Sigmoid colon (tissue), 7 donors: ENCODE data around the gene KYNU. TPM values are rescaled to one million over a fixed set of nuclear protein-coding genes. Genes with fewer than 3 reads are reported as not detected.

Source experiments
- DNase-seq: peaks from one replicate; pipeline ENCODE4 v3.0.0-alpha.2; 2019
- H3K27ac ChIP-seq, 4 donors: fragments of 200-600 bp; sonication (generic); one replicate each; pipeline ENCODE4 v1.5.1; 2016 to 2019; ENCODE audit warnings: mild to moderate bottlenecking in 1 of 4
- H3K27me3 ChIP-seq, 3 donors: fragments of 200-600 bp; sonication (generic); one replicate each; pipeline ENCODE4 v1.5.1; 2019; ENCODE audit warnings: mild to moderate bottlenecking in 1 of 3
- H3K36me3 ChIP-seq, 4 donors: fragments of 200-600 bp; sonication (generic); one replicate each; pipeline ENCODE4 v1.5.1; 2016 to 2019
- H3K4me1 ChIP-seq, 4 donors: fragments of 200-600 bp; sonication (generic); one replicate each; pipeline ENCODE4 v1.5.1; 2017 to 2019
- H3K4me3 ChIP-seq, 4 donors: fragments of 200-600 bp; sonication (generic); one replicate each; pipeline ENCODE4 v1.5.1; 2017 to 2019; ENCODE audit warnings: mild to moderate bottlenecking in 2 of 4, moderate library complexity in 1 of 4
- H3K9me3 ChIP-seq, 4 donors: fragments of 200-600 bp in 3 of 4; sonication (generic) in 3 of 4; one replicate each; pipeline versions ENCODE4 v1.5.1 to v1.6.1; 2013 to 2019
- EP300 ChIP-seq, 4 donors: sonication (generic); formaldehyde crosslinking; IDR thresholded peaks; one replicate each; pipeline ENCODE4 v1.6.1; 2017; ENCODE audit warnings: antibody characterized with exemption in 4 of 4
- POLR2A ChIP-seq, 2 donors: fragments of 450-650 bp; IDR thresholded peaks; one replicate each; pipeline ENCODE4 v1.6.1; 2016; ENCODE audit warnings: antibody characterized with exemption in 2 of 2, mild to moderate bottlenecking in 2 of 2, moderate library complexity in 2 of 2
- POLR2AphosphoS5 ChIP-seq, 4 donors: sonication (generic); formaldehyde crosslinking; IDR thresholded peaks; one replicate each; pipeline ENCODE4 v1.6.1; 2017; ENCODE audit warnings: antibody characterized with exemption in 4 of 4
- WGBS, 2 donors: extraction: QIAGEN DNeasy Blood & Tissue Kit; methylation state at CpG; one replicate each; pipeline ENCODE4 v1.1.7; 2013; 5-methylcytosine and 5-hydroxymethylcytosine counted together
- intact Hi-C: fragments of 100-400 bp; cut with DNase I; formaldehyde crosslinking; loops from one replicate; pipeline ENCODE4 v1.15.1; 2023
- polyA plus RNA-seq, 3 donors: library from polyadenylated mRNA; stranded (reverse); fragments of 200-250 nt; gene quantifications; one replicate each; pipeline ENCODE4 v1.2.3, GENCODE V29; 2013
- total RNA-seq, 4 donors: library from RNA; depleted of rRNA; stranded (reverse); fragments of >200 nt; gene quantifications; one replicate each; pipeline ENCODE4 v1.1.0, GENCODE V29; 2016
- TF ChIP-seq, protein P1 (sequence below), 4 experiments: fragments of 450-650 bp in 3 of 4; fragments of 200-600 bp in 1 of 4; IDR thresholded peaks; one replicate each; pipeline ENCODE4 v1.5.1; 2016 to 2019; ENCODE audit warnings: antibody characterized with exemption in 4 of 4, mild to moderate bottlenecking in 3 of 4, moderate library complexity in 2 of 4
- donor health status: healthy with polysubstance abuse.
- donor health status: Bipolar disorder and iron deficiency.
- donor health status: healthy.

KYNU gene
- total and polyA plus RNA-seq, 7 donors = 1.1 to 4.6 (median 2.2) TPM

DNA sequence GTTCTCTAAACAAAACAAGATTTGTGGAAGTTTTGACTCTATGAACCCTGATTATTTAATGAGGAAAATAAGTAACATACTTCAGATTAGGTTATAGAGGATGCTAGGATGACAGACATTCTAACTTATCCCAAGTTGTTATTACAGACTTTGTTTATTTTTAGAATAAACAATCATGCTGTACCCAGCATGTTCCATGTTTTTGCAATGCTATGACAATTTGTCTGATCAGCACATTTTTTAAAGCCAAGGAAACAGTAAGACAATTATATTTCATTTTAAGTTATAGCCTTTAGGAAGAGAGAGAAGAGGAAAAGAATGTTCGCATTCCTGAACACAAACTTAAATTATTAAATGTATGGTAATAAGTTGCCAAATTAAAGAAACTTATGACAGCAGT is 119.8 kb downstream of the KYNU start:
- intact Hi-C loops = no loop called here
- Histone ChIP-seq H3K27me3 (no peaks in the 10 kb centered on the region), H3K27ac (no peak overlapping the region), H3K9me3 (no peaks in the 10 kb centered on the region), H3K4me3 (no peak overlapping the region), H3K36me3 (no peaks in the 10 kb centered on the region), H3K4me1 (no peaks in the 10 kb centered on the region)
- TF ChIP-seq, protein P1, sequence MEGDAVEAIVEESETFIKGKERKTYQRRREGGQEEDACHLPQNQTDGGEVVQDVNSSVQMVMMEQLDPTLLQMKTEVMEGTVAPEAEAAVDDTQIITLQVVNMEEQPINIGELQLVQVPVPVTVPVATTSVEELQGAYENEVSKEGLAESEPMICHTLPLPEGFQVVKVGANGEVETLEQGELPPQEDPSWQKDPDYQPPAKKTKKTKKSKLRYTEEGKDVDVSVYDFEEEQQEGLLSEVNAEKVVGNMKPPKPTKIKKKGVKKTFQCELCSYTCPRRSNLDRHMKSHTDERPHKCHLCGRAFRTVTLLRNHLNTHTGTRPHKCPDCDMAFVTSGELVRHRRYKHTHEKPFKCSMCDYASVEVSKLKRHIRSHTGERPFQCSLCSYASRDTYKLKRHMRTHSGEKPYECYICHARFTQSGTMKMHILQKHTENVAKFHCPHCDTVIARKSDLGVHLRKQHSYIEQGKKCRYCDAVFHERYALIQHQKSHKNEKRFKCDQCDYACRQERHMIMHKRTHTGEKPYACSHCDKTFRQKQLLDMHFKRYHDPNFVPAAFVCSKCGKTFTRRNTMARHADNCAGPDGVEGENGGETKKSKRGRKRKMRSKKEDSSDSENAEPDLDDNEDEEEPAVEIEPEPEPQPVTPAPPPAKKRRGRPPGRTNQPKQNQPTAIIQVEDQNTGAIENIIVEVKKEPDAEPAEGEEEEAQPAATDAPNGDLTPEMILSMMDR (IDR thresholded peaks at IDR 0.05) = no peak
- 67 to 89% methylated on average over 1 of the region's 1 CpG for WGBS, 2 donors
- no peak for DNase-seq

GRCh38 chr2:143000599-143000998 is 123.1 kb downstream of the KYNU start:
- no peaks in the 10 kb centered on the region for H3K4me1 ChIP-seq
- 91% methylated on average over 2 of the region's 2 CpGs for WGBS, 2 donors
- intact Hi-C loops = no loop called here
- TF ChIP-seq POLR2A (IDR thresholded peaks at IDR 0.05) (no peak), EP300 (IDR thresholded peaks at IDR 0.05) (no peak), POLR2AphosphoS5 (IDR thresholded peaks at IDR 0.05) (no peak)
- TF ChIP-seq, protein P1 (IDR thresholded peaks at IDR 0.05) = no peak
- H3K36me3 ChIP-seq = no peaks in the 10 kb centered on the region
- no peak for DNase-seq
- H3K27ac ChIP-seq = no peak overlapping the region
- no peak overlapping the region for H3K4me3 ChIP-seq
- no peaks in the 10 kb centered on the region for H3K27me3 ChIP-seq
- H3K9me3 ChIP-seq = no peaks in the 10 kb centered on the region

DNA sequence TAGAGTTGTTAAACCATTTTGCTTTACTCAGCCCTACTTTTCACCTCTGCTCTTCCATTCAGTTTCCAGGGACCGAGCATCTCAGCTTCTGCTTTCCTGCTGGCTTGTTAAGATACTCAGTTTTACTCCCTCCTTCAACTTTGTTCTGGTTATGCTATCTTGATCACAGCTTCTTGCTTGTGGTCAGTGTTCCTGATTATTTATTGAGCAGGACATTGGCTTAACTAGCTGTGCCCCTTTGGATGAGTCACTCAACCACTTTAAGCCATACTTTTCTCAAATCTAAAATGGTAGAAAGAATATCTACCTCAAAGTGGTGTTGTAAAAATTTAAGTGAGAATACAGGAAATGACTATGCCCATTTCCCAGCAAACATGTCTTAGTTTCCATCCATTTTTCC is 124.0 kb downstream of the KYNU start:
- Histone ChIP-seq H3K27me3 (no peaks in the 10 kb centered on the region), H3K4me1 (no peaks in the 10 kb centered on the region), H3K36me3 (no peaks in the 10 kb centered on the region), H3K4me3 (no peak overlapping the region), H3K27ac (no peak overlapping the region), H3K9me3 (no peaks in the 10 kb centered on the region)
- intact Hi-C loops = no loop called here
- 81 to 96% methylated on average over 1 of the region's 1 CpG for WGBS, 2 donors
- TF ChIP-seq EP300 (IDR thresholded peaks at IDR 0.05) = no peak
- TF ChIP-seq, protein P1 (IDR thresholded peaks at IDR 0.05) = no peak
- TF ChIP-seq POLR2A (IDR thresholded peaks at IDR 0.05) = no peak
- no peak for TF ChIP-seq POLR2AphosphoS5 (IDR thresholded peaks at IDR 0.05)
- DNase-seq = no peak

DNA sequence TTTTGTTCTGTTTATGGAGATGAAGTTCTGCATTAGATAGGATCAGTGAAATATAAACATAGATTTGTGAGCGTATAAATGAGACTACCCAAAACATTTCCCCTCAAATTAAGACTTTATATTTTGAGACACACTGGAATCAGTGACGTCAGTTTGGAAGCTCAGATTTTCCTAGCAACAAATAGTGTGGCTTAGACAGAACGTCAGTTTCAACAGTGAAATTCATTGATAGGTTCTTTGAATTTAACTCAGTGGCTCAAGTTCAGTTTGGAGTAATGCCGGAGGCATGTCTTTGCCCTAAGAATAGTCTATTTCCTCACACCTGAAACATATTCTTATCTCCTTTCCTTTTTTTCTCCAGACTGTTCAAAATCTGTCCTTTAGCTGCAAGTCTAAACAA is 138.2 kb downstream of the KYNU start:
- intact Hi-C loops = no loop called here
- Histone ChIP-seq H3K27ac (no peak overlapping the region), H3K4me1 (no peaks in the 10 kb centered on the region), H3K9me3 (no peaks in the 10 kb centered on the region), H3K27me3 (no peaks in the 10 kb centered on the region), H3K36me3 (no peaks in the 10 kb centered on the region), H3K4me3 (no peak overlapping the region)
- 46 to 50% methylated on average over 4 of the region's 4 CpGs for WGBS, 2 donors
- TF ChIP-seq POLR2AphosphoS5 (IDR thresholded peaks at IDR 0.05) (no peak), POLR2A (IDR thresholded peaks at IDR 0.05) (no peak), EP300 (IDR thresholded peaks at IDR 0.05) (no peak)
- TF ChIP-seq, protein P1 (IDR thresholded peaks at IDR 0.05) = no peak
- DNase-seq = no peak

DNA sequence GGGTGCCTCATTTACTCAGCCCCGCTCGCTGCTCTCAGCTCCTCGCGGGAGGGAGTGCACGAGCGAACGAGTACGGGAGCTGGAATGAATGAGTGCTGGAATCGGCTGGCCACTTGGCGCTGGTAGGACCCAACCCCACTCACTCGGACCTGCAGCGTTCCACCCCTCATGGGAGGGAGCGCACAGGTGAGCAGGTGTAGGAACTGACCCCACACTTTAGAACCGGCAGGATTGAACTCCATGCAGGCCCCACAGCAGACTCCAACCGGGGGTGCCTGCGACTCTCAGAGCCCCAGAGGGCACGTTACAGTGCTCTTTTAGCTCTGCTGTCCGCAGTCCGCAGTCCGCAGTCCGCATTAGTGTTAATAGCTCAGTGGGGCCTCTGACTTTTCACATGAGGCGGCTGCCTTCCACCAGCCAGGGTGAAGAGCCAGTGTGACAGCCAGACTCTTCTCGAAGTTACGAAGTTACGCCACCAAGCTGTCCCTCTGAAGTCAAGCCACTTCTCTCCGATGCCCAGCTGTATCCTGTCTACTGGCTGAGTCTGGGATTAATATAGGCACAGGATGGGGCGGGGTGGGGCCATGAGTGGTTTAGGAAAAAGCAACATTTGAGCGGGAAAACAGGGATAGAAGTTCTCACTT is 149.1 kb downstream of the KYNU start:
- H3K27ac ChIP-seq = no peak overlapping the region
- no peak for DNase-seq
- no peaks in the 10 kb centered on the region for H3K9me3 ChIP-seq
- H3K4me1 ChIP-seq = no peaks in the 10 kb centered on the region
- intact Hi-C loops = no loop called here
- peaks cover 0 to 6% (median 0%) of the 10 kb centered on the region in 3 donors for H3K27me3 ChIP-seq
- H3K36me3 ChIP-seq = no peaks in the 10 kb centered on the region
- H3K4me3 ChIP-seq = no peak overlapping the region
- TF ChIP-seq EP300 (IDR thresholded peaks at IDR 0.05) (no peak), POLR2AphosphoS5 (IDR thresholded peaks at IDR 0.05) (no peak), POLR2A (IDR thresholded peaks at IDR 0.05) (no peak)
- TF ChIP-seq, protein P1 (IDR thresholded peaks at IDR 0.05) = no peak
- 37 to 48% methylated on average over 28 of the region's 28 CpGs for WGBS, 2 donors
